PC-3 (cell line): ENCODE results near the gene LZTFL1. TPM values are rescaled to one million over a fixed set of nuclear protein-coding genes. Genes with fewer than 3 reads are reported as not detected.

Experiments used
- ATAC-seq: fragments of 200-7000 bp; cut with Tn5 transposase; 2 replicates; pipeline ENCODE4 v1.9.1; 2020; ENCODE audit warnings: mild to moderate bottlenecking, moderate library complexity
- BruUV-seq: library from RNA; stranded (reverse); fragments of 400-500 nt; replicated peaks from 2 replicates; lab custom pipeline; 2021; lab: Mats Ljungman, UMichigan
- CTCF ChIA-PET: fragments of 300-600 bp; sonication (Branson Sonifier 250); formaldehyde crosslinking; loops from one replicate; lab custom pipeline; 2022; ENCODE audit warnings: antibody characterized with exemption; lab: Charles Lee
- POLR2A ChIA-PET: fragments of 300-600 bp; sonication (Branson Sonifier 250); formaldehyde crosslinking; loops from one replicate; lab custom pipeline; 2022; ENCODE audit warnings: antibody characterized with exemption; ENCODE audit not compliant: unreplicated experiment; lab: Charles Lee
- DNase-seq: peaks from one replicate; pipeline ENCODE4 v3.0.0-alpha.2; 2015
- H2AFZ ChIP-seq: fragments of 300-600 bp; sonication (generic); 2 replicates; pipeline ENCODE4 v1.6.0; 2016; ENCODE audit warnings: antibody characterized with exemption, low read length
- H3F3A ChIP-seq: fragments of 300-600 bp; sonication (generic); one replicate; pipeline ENCODE4 v1.6.0; 2017; ENCODE audit warnings: antibody characterized with exemption, low read length, control low read depth, mild to moderate bottlenecking; ENCODE audit not compliant: unreplicated experiment
- H3K27ac ChIP-seq: fragments of 300-600 bp; sonication (generic); 2 replicates; pipeline ENCODE4 v1.5.1; 2016; ENCODE audit warnings: mild to moderate bottlenecking, low read length
- H3K27me3 ChIP-seq: fragments of 300-600 bp; sonication (generic); 2 replicates; pipeline ENCODE4 v1.6.1; 2016; ENCODE audit warnings: low read length, mixed read lengths
- H3K36me3 ChIP-seq: fragments of 300-600 bp; sonication (generic); 2 replicates; pipeline ENCODE4 v1.6.1; 2016; ENCODE audit warnings: low read depth, mixed run types, low read length, mixed read lengths
- H3K4me1 ChIP-seq: fragments of 300-600 bp; sonication (generic); 2 replicates; pipeline ENCODE4 v1.5.1; 2016; ENCODE audit warnings: low read length; ENCODE audit not compliant: insufficient read depth
- H3K4me2 ChIP-seq: fragments of 300-600 bp; sonication (generic); 2 replicates; pipeline ENCODE4 v1.6.0; 2016; ENCODE audit warnings: low read length
- H3K4me3 ChIP-seq: fragments of 300-600 bp; sonication (generic); 2 replicates; pipeline ENCODE4 v1.5.1; 2016; ENCODE audit warnings: mild to moderate bottlenecking, low read length, mixed read lengths
- H3K79me2 ChIP-seq: fragments of 300-600 bp; sonication (generic); 2 replicates; pipeline ENCODE4 v1.6.1; 2017; ENCODE audit warnings: low read length, mixed read lengths
- H3K9ac ChIP-seq: fragments of 300-600 bp; sonication (generic); 2 replicates; pipeline ENCODE4 v1.6.0; 2016; ENCODE audit warnings: mild to moderate bottlenecking, low read length
- H3K9me2 ChIP-seq: fragments of 300-600 bp; sonication (generic); replicated peaks from 2 replicates; pipeline ENCODE4 v1.6.1; 2016; ENCODE audit warnings: mixed run types, low read length, mixed read lengths
- H3K9me3 ChIP-seq: fragments of 300-600 bp; sonication (generic); 2 replicates; pipeline ENCODE4 v1.6.1; 2016; ENCODE audit warnings: low read length, mixed read lengths
- H4K20me1 ChIP-seq: fragments of 300-600 bp; sonication (generic); 2 replicates; pipeline ENCODE4 v1.6.1; 2016; ENCODE audit warnings: low read length, mixed read lengths
- EZH2 ChIP-seq: fragments of 300-600 bp; sonication (generic); IDR thresholded peaks from one replicate; pipeline ENCODE4 v1.6.1; 2017; ENCODE audit warnings: antibody characterized with exemption, mild to moderate bottlenecking, low read length; ENCODE audit not compliant: unreplicated experiment
- EZH2phosphoT487 ChIP-seq: fragments of 300-600 bp; sonication (generic); IDR thresholded peaks from 2 replicates; pipeline ENCODE4 v1.6.1; 2018; ENCODE audit warnings: mild to moderate bottlenecking, antibody characterized with exemption, low read length, borderline replicate concordance
- intact Hi-C: fragments of 100-400 bp; cut with micrococcal nuclease; formaldehyde crosslinking; loops from 2 replicates; pipeline ENCODE4 v1.9.0; 2023
- total RNA-seq: library from RNA; depleted of rRNA; stranded (reverse); fragments of >200 nt; gene quantifications from 2 replicates; pipeline ENCODE4 v1.2.3, GENCODE V29; 2014
- TF ChIP-seq, protein P1 (sequence below): fragments of 300-600 bp; sonication (generic); conservative IDR thresholded peaks from 2 replicates; pipeline ENCODE4 v1.5.1; 2017; ENCODE audit warnings: antibody characterized with exemption, low read depth, mild to moderate bottlenecking, low read length

Gene LZTFL1
- total RNA-seq, 1 experiment from 2014 or later = 14.2 TPM

DNA sequence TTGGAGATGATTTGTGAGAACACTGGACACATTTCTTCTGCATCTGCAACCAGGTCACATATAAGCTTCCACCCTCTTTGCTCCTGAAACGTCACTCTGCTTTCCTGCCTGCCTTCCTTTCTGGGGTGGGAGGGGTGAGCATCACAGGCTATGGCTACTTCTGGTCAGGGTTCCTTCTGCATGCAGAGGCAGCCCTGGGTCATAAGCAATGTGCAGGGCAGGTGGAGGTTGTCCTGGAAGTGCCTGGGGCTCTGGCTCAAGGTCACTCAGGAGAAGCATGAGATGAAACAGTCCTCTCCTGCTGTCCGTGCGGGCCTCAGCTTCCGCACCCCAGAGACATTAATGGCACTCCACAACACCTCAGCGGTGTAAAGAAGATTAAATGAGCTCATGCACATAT, 60.6 kb downstream of the LZTFL1 start:
- Histone ChIP-seq H3K4me2 (no peak overlapping the region), H4K20me1 (no peaks in the 10 kb centered on the region), H3F3A (no peaks in the 10 kb centered on the region), H3K9me3 (no peaks in the 10 kb centered on the region), H3K36me3 (no peaks in the 10 kb centered on the region), H3K4me1 (no peaks in the 10 kb centered on the region), H3K79me2 (no peaks in the 10 kb centered on the region), H2AFZ (no peak overlapping the region), H3K4me3 (no peak overlapping the region), H3K27ac (no peak overlapping the region), H3K9me2 (no peaks in the 10 kb centered on the region), H3K9ac (no peak overlapping the region), H3K27me3 (no peaks in the 10 kb centered on the region)
- TF ChIP-seq EZH2phosphoT487 = no peak
- TF ChIP-seq, protein P1, sequence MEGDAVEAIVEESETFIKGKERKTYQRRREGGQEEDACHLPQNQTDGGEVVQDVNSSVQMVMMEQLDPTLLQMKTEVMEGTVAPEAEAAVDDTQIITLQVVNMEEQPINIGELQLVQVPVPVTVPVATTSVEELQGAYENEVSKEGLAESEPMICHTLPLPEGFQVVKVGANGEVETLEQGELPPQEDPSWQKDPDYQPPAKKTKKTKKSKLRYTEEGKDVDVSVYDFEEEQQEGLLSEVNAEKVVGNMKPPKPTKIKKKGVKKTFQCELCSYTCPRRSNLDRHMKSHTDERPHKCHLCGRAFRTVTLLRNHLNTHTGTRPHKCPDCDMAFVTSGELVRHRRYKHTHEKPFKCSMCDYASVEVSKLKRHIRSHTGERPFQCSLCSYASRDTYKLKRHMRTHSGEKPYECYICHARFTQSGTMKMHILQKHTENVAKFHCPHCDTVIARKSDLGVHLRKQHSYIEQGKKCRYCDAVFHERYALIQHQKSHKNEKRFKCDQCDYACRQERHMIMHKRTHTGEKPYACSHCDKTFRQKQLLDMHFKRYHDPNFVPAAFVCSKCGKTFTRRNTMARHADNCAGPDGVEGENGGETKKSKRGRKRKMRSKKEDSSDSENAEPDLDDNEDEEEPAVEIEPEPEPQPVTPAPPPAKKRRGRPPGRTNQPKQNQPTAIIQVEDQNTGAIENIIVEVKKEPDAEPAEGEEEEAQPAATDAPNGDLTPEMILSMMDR = no peak
- no TSS peak for BruUV-seq
- intact Hi-C loops = no loop called here
- DNase-seq (no peak), ATAC-seq (no peak)
- CTCF ChIA-PET = no interaction called here
- POLR2A ChIA-PET = no interaction called here

GRCh38 chr3:45779746-45780735, 61.9 kb downstream of the LZTFL1 start:
- ATAC-seq = no peak
- Histone ChIP-seq H3K9ac (no peak overlapping the region), H3K27me3 (no peaks in the 10 kb centered on the region), H3K4me1 (no peaks in the 10 kb centered on the region), H3K4me3 (no peak overlapping the region), H3K36me3 (no peaks in the 10 kb centered on the region), H3K4me2 (no peak overlapping the region), H3K27ac (no peak overlapping the region), H4K20me1 (no peaks in the 10 kb centered on the region), H2AFZ (no peak overlapping the region), H3K9me2 (no peaks in the 10 kb centered on the region), H3K79me2 (no peaks in the 10 kb centered on the region), H3F3A (no peaks in the 10 kb centered on the region), H3K9me3 (no peaks in the 10 kb centered on the region)
- no TSS peak for BruUV-seq
- POLR2A ChIA-PET = no interaction called here
- DNase-seq = no peak
- TF ChIP-seq, protein P1 = no peak
- TF ChIP-seq EZH2 (no peak), EZH2phosphoT487 (no peak)
- CTCF ChIA-PET = no interaction called here
- intact Hi-C loops = no loop called here

- H3K4me3 ChIP-seq = no peak overlapping the region
- no peak overlapping the region for H2AFZ ChIP-seq
- H3K27me3 ChIP-seq = no peaks in the 10 kb centered on the region
- intact Hi-C loops = no loop called here
- no peak for DNase-seq
- no peak overlapping the region for H3K9ac ChIP-seq
- H4K20me1 ChIP-seq = no peaks in the 10 kb centered on the region
- no peaks in the 10 kb centered on the region for H3K9me3 ChIP-seq
- H3K27ac ChIP-seq = no peak overlapping the region
- ChIA-PET POLR2A (no interaction called here), CTCF (no interaction called here)
- no peaks in the 10 kb centered on the region for H3K79me2 ChIP-seq
- no peak; the same call in 1 of the 2 replicates for ATAC-seq
- no peaks in the 10 kb centered on the region for H3K9me2 ChIP-seq
- no peaks in the 10 kb centered on the region for H3K36me3 ChIP-seq
- no TSS peak for BruUV-seq
- H3F3A ChIP-seq = no peaks in the 10 kb centered on the region
- no peaks in the 10 kb centered on the region for H3K4me1 ChIP-seq
- no peak for TF ChIP-seq EZH2
- TF ChIP-seq, protein P1 = no peak
- no peak for TF ChIP-seq EZH2phosphoT487
- H3K4me2 ChIP-seq = no peak overlapping the region
These were observed 63.1 kb downstream of the LZTFL1 start for GRCh38 chr3:45778761-45779201.
